Measurements from ENCODE around the gene CYBA. TPM values are rescaled to one million over a fixed set of nuclear protein-coding genes. Genes with fewer than 3 reads are reported as not detected.

Gene CYBA
- total and polyA plus RNA-seq, 10 of the 15 experiments (the other 5 are each of a cell fraction or from before 2014, with no cell fraction given): 0.55 to 598 (median 258) TPM

DNA sequence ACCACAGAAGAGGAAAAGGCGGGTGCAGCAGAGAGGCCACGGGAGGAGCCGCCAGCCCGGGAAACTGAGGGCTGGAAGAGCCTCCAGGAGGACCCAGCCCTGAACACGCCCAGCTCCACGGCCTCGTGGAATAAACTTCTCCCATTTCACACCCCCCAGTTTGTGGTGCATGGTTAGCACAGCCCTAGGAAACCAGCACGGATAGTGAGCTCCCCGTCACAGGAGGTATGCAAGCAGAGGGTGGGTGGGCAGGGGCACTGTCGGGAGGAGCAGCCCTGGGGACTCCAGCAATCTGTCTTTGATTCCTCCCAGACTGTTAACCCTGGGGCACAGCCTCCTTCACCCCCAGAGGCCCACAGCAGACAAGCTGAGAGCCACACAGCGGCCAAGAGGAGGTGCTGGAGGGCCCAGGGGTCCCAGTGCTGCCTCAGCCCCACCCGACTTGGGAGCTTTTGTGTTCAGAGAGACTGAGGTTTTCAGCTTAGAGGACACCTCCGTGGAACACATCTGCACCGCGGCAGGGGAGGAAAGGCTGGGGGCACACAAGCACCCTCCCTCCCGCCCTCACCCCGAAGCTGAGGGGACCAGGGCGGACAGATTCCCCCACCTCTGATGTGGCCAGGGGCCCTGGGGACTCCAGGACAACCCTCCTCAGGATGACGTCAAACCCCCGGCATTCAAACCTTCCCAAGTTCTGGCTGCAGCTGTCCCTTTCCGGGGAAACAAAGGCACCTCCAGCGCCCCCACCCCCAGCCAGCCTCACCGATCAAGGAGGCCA, 14.2 kb downstream of the CYBA start:
- Histone ChIP-seq H3K27ac (ENCODE audit: control insufficient read depth, insufficient read depth) (no peak overlapping the region), H3K79me2 (ENCODE audit: control insufficient read depth, insufficient read depth, low read length) (no peaks in the 10 kb centered on the region), H3K4me3 (no peak overlapping the region), H3K4me1 (ENCODE audit: control insufficient read depth, insufficient read depth, low read length) (peaks cover 31% of the 10 kb centered on the region), H3K9me3 (replicated peaks; ENCODE audit: control insufficient read depth, insufficient read depth, low read length) (no peaks in the 10 kb centered on the region; the same call in 2 of the 3 replicates), H3K36me3 (ENCODE audit: control insufficient read depth in 2 of 2, insufficient read depth in 2 of 2, low read length in 1 of 2) (peaks cover 0 to 5% of the 10 kb centered on the region in 2 experiments; a peak in 2 of 4 replicates), H3K9ac (ENCODE audit: control insufficient read depth, insufficient read depth, low read length) (no peak overlapping the region), H4K20me1 (ENCODE audit: control insufficient read depth, insufficient read depth) (no peaks in the 10 kb centered on the region; the same call in 1 of the 2 replicates), H2AFZ (ENCODE audit: control insufficient read depth, low read depth, low read length) (no peak overlapping the region), H3K4me2 (ENCODE audit: control insufficient read depth, insufficient read depth) (no peak overlapping the region), H3K27me3 (replicated peaks in 1 of 2; ENCODE audit: control insufficient read depth in 2 of 2, insufficient read depth in 2 of 2, low read length in 1 of 2) (peaks cover 13 to 18% of the 10 kb centered on the region in 2 experiments)
- TF ChIP-seq NR2C1 (IDR thresholded peaks at IDR 0.05): no peak
- TF ChIP-seq SIN3A (IDR thresholded peaks at IDR 0.05; ENCODE audit: low read depth, low read length): no peak
- TF ChIP-seq FOXM1 (IDR thresholded peaks at IDR 0.05; ENCODE audit: low read depth, low read length): no peak
- TF ChIP-seq IKZF2 (IDR thresholded peaks at IDR 0.05): no peak
- TF ChIP-seq SRF (IDR thresholded peaks at IDR 0.05; ENCODE audit: low read depth in 2 of 2, low read length in 2 of 2): no peak
- in situ Hi-C loops (cut with MboI): no loop called here
- CTCF ChIA-PET: interaction anchor here (0.9 kb wide), 2 partner anchors 28 to 45 kb away, joined by 3 to 4 read pairs; no protein-coding TSS in a partner anchor
- 67% methylated on average over 20 of the region's 23 CpGs for WGBS (ENCODE audit: insufficient coverage, insufficient replicate concordance, low lambda C conversion rate, missing lambda C conversion rate)
- POLR2A ChIA-PET: interaction anchor here (1.0 to 1.3 kb wide), 4 partner anchors 13 to 144 kb away, joined by 3 to 4 read pairs (median 4); no protein-coding TSS in a partner anchor
- SMC1A ChIA-PET (ENCODE audit: uncharacterized antibody, unreplicated experiment): interaction anchor here (0.8 to 1.1 kb wide), 3 partner anchors 24 to 45 kb away, joined by 3 to 4 read pairs (median 3); no protein-coding TSS in a partner anchor
- RAD21 ChIA-PET (ENCODE audit: unreplicated experiment): interaction anchor here (0.8 to 1.5 kb wide), 5 partner anchors 13 to 67 kb away, joined by 3 to 6 read pairs (median 4); no protein-coding TSS in a partner anchor
- no peak for DNase-seq (ENCODE audit: low read depth, low spot score)
- ATAC-seq: no peak
- intact Hi-C loops (cut with micrococcal nuclease; ENCODE audit: unreplicated experiment): no loop called here
- FAIRE-seq: no peak
- BruUV-seq (replicated peaks): no TSS peak

Measured in GM12878 (cell line).